ENCODE data around the gene NPAS3.

DNA sequence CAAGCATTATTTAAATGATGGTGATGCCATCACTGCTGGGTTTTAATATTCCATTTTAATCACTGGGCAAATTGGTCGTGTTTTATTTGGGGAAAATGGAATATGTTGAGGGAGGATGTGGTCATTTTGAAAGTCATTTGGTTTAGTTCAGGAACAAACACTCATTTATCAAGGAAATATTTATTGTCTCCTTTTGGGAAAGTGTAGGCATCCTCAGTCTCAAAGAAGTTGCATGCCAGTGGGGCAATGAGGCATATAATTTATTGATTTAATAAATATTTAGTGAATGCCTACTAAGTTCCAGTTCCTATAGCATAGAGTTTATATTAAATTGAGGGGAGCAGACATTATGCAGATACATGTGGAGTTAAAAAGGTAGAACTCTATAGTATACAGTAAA is 134.3 kb downstream of the NPAS3 start:
- TF ChIP-seq TAF1 (IDR thresholded peaks at IDR 0.05; ENCODE audit: low read depth, low read length) (no peak), POLR2A (IDR thresholded peaks at IDR 0.05; ENCODE audit: low read depth, low read length) (no peak)
